Ovary (tissue), 3 donors: ENCODE results near the gene ZBTB44.

Experiments
- EP300 ChIP-seq: sonication (generic); formaldehyde crosslinking; IDR thresholded peaks from one replicate; pipeline ENCODE4 v1.6.1; 2017; ENCODE audit warnings: antibody characterized with exemption
- POLR2A ChIP-seq: fragments of 450-650 bp; IDR thresholded peaks from one replicate; pipeline ENCODE4 v1.6.1; 2017; ENCODE audit warnings: antibody characterized with exemption, mild to moderate bottlenecking, moderate library complexity
- TF ChIP-seq, protein P1 (sequence below), 3 donors: fragments of 450-650 bp in 2 of 3; fragments of 200-600 bp in 1 of 3; IDR thresholded peaks; one replicate each; pipeline versions ENCODE4 v1.5.1 to v1.8.0; 2016 to 2022; ENCODE audit warnings: antibody characterized with exemption in 3 of 3, mild to moderate bottlenecking in 1 of 3
- donor health status: DM: no; HTN: no; CAD: no.

DNA sequence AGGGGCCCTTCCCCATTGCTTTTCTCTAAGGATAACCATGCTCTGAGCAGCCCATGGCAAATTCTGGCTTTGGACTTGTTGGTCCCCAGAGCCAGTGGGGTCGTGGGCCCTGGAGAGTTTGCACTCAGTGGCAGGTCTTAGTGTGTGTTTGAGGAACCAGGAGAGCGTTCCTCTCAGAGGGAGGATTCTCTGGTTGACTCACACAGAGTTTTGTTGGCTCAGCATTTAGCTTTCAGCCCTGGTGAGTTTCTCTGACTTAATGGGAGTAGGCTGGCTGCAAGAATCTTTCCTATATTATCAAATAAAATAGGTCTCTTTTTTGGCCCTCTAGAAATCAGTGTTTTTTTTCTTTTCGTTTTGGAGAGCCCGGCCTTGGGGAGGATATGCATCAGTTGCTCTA, 134.2 kb downstream of the ZBTB44 start:
- TF ChIP-seq, protein P1, sequence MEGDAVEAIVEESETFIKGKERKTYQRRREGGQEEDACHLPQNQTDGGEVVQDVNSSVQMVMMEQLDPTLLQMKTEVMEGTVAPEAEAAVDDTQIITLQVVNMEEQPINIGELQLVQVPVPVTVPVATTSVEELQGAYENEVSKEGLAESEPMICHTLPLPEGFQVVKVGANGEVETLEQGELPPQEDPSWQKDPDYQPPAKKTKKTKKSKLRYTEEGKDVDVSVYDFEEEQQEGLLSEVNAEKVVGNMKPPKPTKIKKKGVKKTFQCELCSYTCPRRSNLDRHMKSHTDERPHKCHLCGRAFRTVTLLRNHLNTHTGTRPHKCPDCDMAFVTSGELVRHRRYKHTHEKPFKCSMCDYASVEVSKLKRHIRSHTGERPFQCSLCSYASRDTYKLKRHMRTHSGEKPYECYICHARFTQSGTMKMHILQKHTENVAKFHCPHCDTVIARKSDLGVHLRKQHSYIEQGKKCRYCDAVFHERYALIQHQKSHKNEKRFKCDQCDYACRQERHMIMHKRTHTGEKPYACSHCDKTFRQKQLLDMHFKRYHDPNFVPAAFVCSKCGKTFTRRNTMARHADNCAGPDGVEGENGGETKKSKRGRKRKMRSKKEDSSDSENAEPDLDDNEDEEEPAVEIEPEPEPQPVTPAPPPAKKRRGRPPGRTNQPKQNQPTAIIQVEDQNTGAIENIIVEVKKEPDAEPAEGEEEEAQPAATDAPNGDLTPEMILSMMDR (IDR thresholded peaks at IDR 0.05), result no peak
- no peak for TF ChIP-seq POLR2A
- no peak for TF ChIP-seq EP300
